GM10248 (cell line): ENCODE results near the gene TNFAIP8.

Source experiments
- CTCF ChIA-PET: fragments of 300-600 bp; sonication (Branson Sonifier 250); formaldehyde crosslinking; extraction: SDS; loops from one replicate; lab custom pipeline; 2021; ENCODE audit warnings: antibody characterized with exemption; lab: Yijun Ruan, JAX
- POLR2A ChIA-PET: fragments of 350-650 bp; sonication (Branson Sonifier 250); formaldehyde crosslinking; extraction: SDS; loops from one replicate; lab custom pipeline; 2020; ENCODE audit warnings: antibody characterized with exemption; lab: Yijun Ruan, JAX
- DNase-seq: peaks from one replicate; pipeline ENCODE4 v3.0.0; 2012; ENCODE audit errors: extremely low spot score
- TF ChIP-seq, protein P1 (sequence below): IDR thresholded peaks from 2 replicates; pipeline ENCODE4 v1.5.1; 2012; ENCODE audit warnings: mild to moderate bottlenecking, low read depth; ENCODE audit errors: extremely low read depth, missing control alignments, control extremely low read depth

TNFAIP8 gene

DNA sequence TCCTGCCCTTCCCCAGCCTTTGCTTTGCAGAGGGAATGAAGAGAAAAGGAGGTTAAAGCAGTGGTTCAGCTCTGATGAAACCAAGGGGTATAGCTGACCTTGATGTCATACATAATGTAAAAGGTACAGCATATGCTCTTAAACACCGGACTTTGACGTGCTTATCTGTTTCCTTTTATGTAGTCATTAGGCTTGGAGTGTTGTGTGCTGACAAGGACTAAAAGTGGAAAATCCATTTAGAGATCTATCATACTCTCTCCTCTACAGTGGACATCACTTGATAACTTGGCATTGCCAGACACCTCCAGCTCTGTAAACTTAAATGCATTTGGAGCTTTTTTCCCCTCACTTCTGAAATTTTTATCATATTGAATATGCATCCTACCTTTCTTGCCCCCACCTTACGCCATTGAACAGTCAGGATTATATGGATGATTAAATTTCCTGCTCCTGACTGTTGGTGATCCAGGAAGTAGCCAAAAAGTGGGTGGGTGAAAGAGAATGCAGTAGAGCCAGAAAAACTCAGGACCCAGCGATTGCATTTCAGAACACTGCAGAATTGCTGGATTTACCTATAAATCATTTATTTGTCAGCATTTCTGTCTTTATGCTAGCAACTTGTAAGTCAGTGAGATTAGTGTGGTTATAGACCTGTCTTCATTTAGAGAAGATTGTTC lies 4.1 kb downstream of the TNFAIP8 start:
- POLR2A ChIA-PET, result interaction anchor here (0.6 kb wide), 1 partner anchor 71 kb away, joined by 3 read pairs; no protein-coding TSS in a partner anchor
- TF ChIP-seq, protein P1, sequence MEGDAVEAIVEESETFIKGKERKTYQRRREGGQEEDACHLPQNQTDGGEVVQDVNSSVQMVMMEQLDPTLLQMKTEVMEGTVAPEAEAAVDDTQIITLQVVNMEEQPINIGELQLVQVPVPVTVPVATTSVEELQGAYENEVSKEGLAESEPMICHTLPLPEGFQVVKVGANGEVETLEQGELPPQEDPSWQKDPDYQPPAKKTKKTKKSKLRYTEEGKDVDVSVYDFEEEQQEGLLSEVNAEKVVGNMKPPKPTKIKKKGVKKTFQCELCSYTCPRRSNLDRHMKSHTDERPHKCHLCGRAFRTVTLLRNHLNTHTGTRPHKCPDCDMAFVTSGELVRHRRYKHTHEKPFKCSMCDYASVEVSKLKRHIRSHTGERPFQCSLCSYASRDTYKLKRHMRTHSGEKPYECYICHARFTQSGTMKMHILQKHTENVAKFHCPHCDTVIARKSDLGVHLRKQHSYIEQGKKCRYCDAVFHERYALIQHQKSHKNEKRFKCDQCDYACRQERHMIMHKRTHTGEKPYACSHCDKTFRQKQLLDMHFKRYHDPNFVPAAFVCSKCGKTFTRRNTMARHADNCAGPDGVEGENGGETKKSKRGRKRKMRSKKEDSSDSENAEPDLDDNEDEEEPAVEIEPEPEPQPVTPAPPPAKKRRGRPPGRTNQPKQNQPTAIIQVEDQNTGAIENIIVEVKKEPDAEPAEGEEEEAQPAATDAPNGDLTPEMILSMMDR, result no peak
- DNase-seq, result no peak
- CTCF ChIA-PET, result interaction anchor here (0.8 to 14.9 kb wide), 12 partner anchors 10 to 372 kb away, joined by 3 to 159 read pairs (median 5); partner anchors contain the start of gene DTWD2

- TF ChIP-seq, protein P1, result no peak
- DNase-seq, result no peak
- POLR2A ChIA-PET, result interaction anchor here (0.5 to 1.3 kb wide), 3 partner anchors 43 to 309 kb away, joined by 3 to 4 read pairs (median 4); no protein-coding TSS in a partner anchor
- CTCF ChIA-PET, result interaction anchor here (0.7 to 14.9 kb wide), 17 partner anchors 9 to 373 kb away, joined by 3 to 159 read pairs (median 7); no protein-coding TSS in a partner anchor
Observed at GRCh38 chr5:119360905-119361593, 5.2 kb downstream of the TNFAIP8 start.

DNA sequence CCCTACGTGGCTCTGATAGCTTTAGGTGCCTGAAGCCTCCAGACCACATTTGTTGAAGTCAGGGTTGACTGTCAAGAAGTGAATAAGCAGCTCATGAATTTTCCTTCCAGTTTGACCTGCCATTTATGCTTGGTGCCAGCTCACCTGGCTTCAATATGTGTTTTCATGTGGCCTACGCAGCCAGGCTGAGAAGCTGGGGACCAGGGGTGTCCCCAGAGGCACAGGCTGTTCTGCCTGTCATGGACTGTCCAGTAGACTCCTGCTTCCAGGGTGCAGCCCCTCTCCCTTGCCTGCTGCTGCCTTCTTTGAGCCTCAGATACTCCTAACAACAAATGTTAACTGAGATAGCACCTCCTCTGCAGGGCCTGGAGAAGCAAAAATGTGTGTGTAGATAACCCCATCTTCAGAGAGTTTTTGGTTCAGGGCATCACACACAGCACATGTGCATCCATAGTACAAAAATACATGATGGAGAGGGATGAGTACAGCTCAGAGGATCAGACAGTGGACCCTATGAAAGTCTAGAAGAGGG lies 5.8 kb downstream of the TNFAIP8 start:
- ChIA-PET POLR2A (interaction anchor here (0.5 to 1.3 kb wide), 2 partner anchors 46 to 309 kb away, joined by 3 to 4 read pairs; no protein-coding TSS in a partner anchor), CTCF (interaction anchor here (0.7 to 14.9 kb wide), 15 partner anchors 9 to 374 kb away, joined by 3 to 159 read pairs (median 7); no protein-coding TSS in a partner anchor)

DNA sequence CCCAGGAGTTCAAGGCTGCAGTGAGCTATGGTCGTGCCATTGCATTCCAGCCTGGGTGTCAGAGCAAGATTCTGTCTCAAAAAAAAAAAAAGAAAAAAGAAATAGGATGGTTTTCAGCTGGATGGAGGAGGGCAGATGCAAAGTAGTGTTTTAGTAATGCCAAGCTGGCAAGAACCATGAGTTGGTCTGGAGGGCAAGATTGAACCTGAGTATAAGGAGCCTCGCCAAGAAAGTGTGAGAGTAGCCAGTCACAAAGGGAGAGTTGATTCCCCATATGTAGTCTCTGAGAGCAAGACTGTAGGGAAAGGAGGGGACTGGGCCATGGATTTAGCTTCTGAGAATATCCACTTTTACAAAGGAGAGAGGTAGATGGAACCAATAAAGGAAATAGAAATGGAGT lies 6.9 kb downstream of the TNFAIP8 start:
- POLR2A ChIA-PET, result interaction anchor here (0.7 to 1.3 kb wide), 3 partner anchors 25 to 47 kb away, joined by 3 to 4 read pairs (median 3); no protein-coding TSS in a partner anchor
- CTCF ChIA-PET, result interaction anchor here (1.0 to 14.9 kb wide), 13 partner anchors 8 to 373 kb away, joined by 3 to 159 read pairs (median 7); no protein-coding TSS in a partner anchor
- DNase-seq, result no peak
- TF ChIP-seq, protein P1, result no peak

More for the DNA sequence above, 5.8 kb downstream of the TNFAIP8 start:
- DNase-seq, result no peak
- TF ChIP-seq, protein P1, result no peak

DNA sequence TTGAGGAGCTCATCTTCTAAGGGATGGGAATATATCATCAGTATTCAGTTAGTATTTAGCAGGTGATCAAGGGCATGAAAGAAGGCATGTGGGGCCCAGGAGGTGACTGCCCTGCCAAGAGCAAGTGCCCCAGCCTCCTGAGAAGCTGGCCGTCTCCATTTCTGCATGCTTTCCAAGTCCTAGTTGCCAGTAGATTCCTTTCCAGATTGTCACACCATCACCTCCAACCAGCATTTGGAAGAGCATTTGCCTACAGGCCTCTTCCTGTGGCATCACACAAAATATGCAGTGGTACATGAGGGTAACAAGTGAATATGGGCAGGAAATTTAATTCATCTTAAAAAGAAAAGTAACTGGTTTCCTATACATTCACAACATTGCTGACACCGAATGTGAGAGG lies 7.5 kb downstream of the TNFAIP8 start:
- POLR2A ChIA-PET, result interaction anchor here (0.6 to 0.9 kb wide), 2 partner anchors 31 to 35 kb away, joined by 3 read pairs; no protein-coding TSS in a partner anchor
- CTCF ChIA-PET, result interaction anchor here (0.6 to 14.9 kb wide), 9 partner anchors 7 to 373 kb away, joined by 3 to 159 read pairs (median 7); no protein-coding TSS in a partner anchor
- no peak for DNase-seq
- TF ChIP-seq, protein P1, result no peak
